GM12878 (cell line): ENCODE data around the gene TRIOBP. TPM values are rescaled to one million over a fixed set of nuclear protein-coding genes. Genes with fewer than 3 reads are reported as not detected.

Source experiments
- ATF2 ChIP-seq: IDR thresholded peaks from 2 replicates; pipeline ENCODE4 v1.6.1; 2012; ENCODE audit warnings: low read length, inconsistent platforms
- ATF3 ChIP-seq: IDR thresholded peaks from 2 replicates; pipeline ENCODE4 v1.6.1; 2011; ENCODE audit warnings: low read depth, mild to moderate bottlenecking, low read length, moderate library complexity, borderline replicate concordance; ENCODE audit errors: extremely low read depth
- CUX1 ChIP-seq: IDR thresholded peaks from 2 replicates; pipeline ENCODE4 v1.6.1; 2012; ENCODE audit warnings: improper control_type of control experiment, low read depth, low read length; ENCODE audit not compliant: insufficient replicate concordance
- FOS ChIP-seq: IDR thresholded peaks from 3 replicates; pipeline ENCODE4 v1.6.1; 2011; ENCODE audit warnings: borderline replicate concordance; ENCODE audit not compliant: insufficient read length; ENCODE audit errors: extremely low read depth
- JUND ChIP-seq: IDR thresholded peaks from 2 replicates; pipeline ENCODE4 v1.6.1; 2012; ENCODE audit warnings: low read depth, mild to moderate bottlenecking, low read length, improper control_type of control experiment, moderate library complexity
- MAX ChIP-seq: IDR thresholded peaks from 2 replicates; pipeline ENCODE4 v1.6.1; 2012; ENCODE audit warnings: low read depth, low read length, improper control_type of control experiment
- MTA3 ChIP-seq: IDR thresholded peaks from 2 replicates; pipeline ENCODE4 v1.6.1; 2012; ENCODE audit warnings: low read length, inconsistent platforms, borderline replicate concordance
- MXI1 ChIP-seq: fragments of 150-350 bp; IDR thresholded peaks from 2 replicates; pipeline ENCODE4 v1.6.1; 2011; ENCODE audit warnings: low read depth, mild to moderate bottlenecking, inconsistent platforms, low read length, improper control_type of control experiment
- NFIC ChIP-seq: IDR thresholded peaks from 2 replicates; pipeline ENCODE4 v1.6.1; 2012; ENCODE audit warnings: low read depth, mild to moderate bottlenecking, inconsistent platforms, low read length, moderate library complexity
- POLR2AphosphoS2 ChIP-seq: IDR thresholded peaks from 2 replicates; pipeline ENCODE4 v1.6.1; 2011; ENCODE audit warnings: low read depth, mild to moderate bottlenecking, low read length, improper control_type of control experiment, moderate library complexity
- SUPT20H ChIP-seq: IDR thresholded peaks from 2 replicates; pipeline ENCODE4 v1.6.1; 2011; ENCODE audit warnings: low read depth, mild to moderate bottlenecking, low read length, moderate library complexity, borderline replicate concordance; ENCODE audit not compliant: control insufficient read depth
- SUZ12 ChIP-seq: fragments of 200-600 bp; sonication (generic); IDR thresholded peaks from one replicate; pipeline ENCODE4 v1.6.1; 2018; ENCODE audit warnings: antibody characterized with exemption, mild to moderate bottlenecking; ENCODE audit not compliant: unreplicated experiment
- USF1 ChIP-seq: IDR thresholded peaks from 2 replicates; pipeline ENCODE4 v1.6.1; 2011; ENCODE audit warnings: borderline replicate concordance, low read depth, mild to moderate bottlenecking, moderate library complexity, mixed read lengths, low read length; ENCODE audit not compliant: insufficient read depth; ENCODE audit errors: extremely low read length
- ZBED1 ChIP-seq: IDR thresholded peaks from 2 replicates; pipeline ENCODE4 v1.6.1; 2016; ENCODE audit warnings: borderline replicate concordance
- ZNF687 ChIP-seq: fragments of 450-650 bp; IDR thresholded peaks from 2 replicates; pipeline ENCODE4 v1.6.1; 2017; ENCODE audit warnings: mild to moderate bottlenecking, moderate library complexity
- polyA plus RNA-seq, 11 experiments: library from polyadenylated mRNA; depleted of rRNA in 4 of 11; unstranded in 6 of 11; stranded (reverse) in 5 of 11; fragments of >200 nt; fragmentation: Nextera tagmentation in 4 of 11; fragmentation: Illumina TruSeq in 1 of 11; extraction: Ambion mirVana in 4 of 11; extraction: Trizol in 1 of 11; gene quantifications; 1 replicate in 1 of 11; 2 replicates in 10 of 11; pipeline versions ENCODE4 v1.2.1 to v1.2.3, GENCODE V29; 2011 to 2016; ENCODE audit warnings: inconsistent platforms in 2 of 11, missing spikeins in 2 of 11, low read depth in 1 of 11
- total RNA-seq, 4 experiments: library from RNA; depleted of rRNA in 3 of 4; stranded (reverse); fragments of >200 nt in 3 of 4; fragmentation: Illumina TruSeq in 1 of 4; extraction: Trizol in 1 of 4; gene quantifications; 2 replicates each; pipeline versions ENCODE4 v1.2.1 to v1.2.3, GENCODE V29; 2013 to 2021

The TRIOBP gene
- total and polyA plus RNA-seq, 10 of the 15 experiments (the other 5 are each of a cell fraction or from before 2014, with no cell fraction given): 0.21 to 23.6 (median 11.9) TPM

- no peak for TF ChIP-seq ATF2
- no peak for TF ChIP-seq ZBED1
- no peak for TF ChIP-seq JUND
- no peak for TF ChIP-seq NFIC
- peak; percentile 74 for TF ChIP-seq MXI1
- TF ChIP-seq CUX1: no peak
- peak; percentile 80; the same call in 1 of the 2 replicates for TF ChIP-seq MAX
- TF ChIP-seq USF1: peak; percentile 61
- TF ChIP-seq SUPT20H: no peak
- no peak for TF ChIP-seq MTA3
- no peak for TF ChIP-seq ATF3
- no peak for TF ChIP-seq FOS
- TF ChIP-seq ZNF687: peak; percentile 32; the same call in 1 of the 2 replicates
- TF ChIP-seq SUZ12: no peak
- TF ChIP-seq POLR2AphosphoS2: no peak
Measured at GRCh38 chr22:37807410-37808293, 110.8 kb downstream of the TRIOBP start, which contains the start of gene GCAT (continued).
